SKM-1 (cell line): ENCODE results near the gene TMEM132D.

Source experiments
- DNase-seq: peaks from one replicate; lab custom pipeline; 2025; ENCODE audit not compliant: unreplicated experiment; lab: John Stamatoyannopoulos, UW

Gene TMEM132D

DNA sequence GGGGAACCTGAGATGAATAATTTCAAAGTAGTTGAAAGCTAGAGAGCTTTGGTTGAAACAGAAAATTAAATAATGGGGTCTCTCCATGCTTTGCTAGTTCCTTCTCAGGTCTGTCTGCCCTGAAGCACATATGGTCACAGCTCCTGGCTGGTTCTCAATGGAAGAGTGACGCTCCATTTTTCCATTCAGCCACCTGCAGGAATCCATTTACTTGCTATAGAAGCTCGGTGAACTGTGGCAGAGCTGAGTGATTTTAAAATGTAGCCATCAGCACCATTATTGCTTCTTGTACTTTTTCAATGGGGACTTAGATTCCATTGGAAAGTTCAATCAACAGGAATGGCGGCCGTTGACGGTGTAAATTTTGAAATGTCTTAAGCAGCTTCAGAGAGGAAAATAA lies 525.3 kb downstream of the TMEM132D start:
- no peak for DNase-seq

DNA sequence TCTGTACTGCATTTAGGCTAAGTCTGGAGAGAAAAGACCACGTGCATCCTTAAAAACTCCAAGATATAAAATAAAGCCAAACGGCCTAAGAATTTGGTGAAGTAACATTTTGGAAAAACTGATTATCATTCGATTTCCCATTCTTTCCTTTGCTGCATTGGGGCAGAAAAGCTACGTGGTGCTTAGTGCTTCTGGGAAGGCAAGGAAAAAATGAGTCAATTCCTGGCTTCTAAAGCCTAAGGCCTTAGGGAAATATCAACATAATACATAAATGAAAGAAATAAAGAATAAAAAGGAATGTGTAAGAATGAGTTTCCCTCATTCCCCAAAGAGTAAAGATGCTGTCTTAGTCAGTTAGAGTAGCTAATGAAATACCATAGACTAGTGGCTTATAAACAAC lies 530.1 kb downstream of the TMEM132D start:
- no peak for DNase-seq

DNA sequence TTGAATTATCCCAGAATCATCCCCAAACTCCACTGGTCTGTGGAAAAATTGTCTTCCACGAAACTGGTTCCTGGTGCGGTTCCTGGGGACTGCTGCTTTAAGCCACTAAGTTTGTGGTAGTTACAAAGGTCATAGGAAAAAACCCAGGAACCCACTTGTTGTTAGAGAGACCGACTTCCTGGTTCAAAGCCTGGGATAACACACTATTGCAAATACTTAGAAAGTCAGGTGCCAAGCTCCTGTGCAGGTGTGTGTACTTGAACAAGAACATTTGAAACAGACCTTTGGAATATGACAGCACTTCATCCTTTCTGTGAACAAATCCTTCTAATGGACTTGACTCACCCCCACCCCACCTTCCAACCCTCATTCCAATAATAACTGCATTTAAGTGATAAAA lies 530.9 kb downstream of the TMEM132D start:
- no peak for DNase-seq

DNA sequence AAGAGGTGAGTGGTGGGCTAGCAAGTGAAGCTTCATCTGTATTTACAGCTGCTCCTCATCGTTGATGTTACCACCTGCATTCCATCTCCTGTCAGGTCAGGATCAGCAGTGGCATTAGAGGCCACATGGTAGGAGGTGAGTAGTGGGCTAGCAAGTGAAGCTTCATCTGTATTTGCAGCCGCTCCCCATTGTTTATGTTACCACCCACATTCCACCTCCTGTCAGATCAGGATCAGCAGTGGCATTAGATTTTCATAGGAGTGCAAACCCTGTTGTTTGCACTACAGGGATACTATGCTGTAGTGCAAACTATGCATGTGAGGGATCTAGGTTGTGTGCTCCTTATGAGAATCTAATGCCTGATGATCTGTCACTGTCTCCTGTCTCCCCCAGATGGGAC lies 531.5 kb downstream of the TMEM132D start:
- DNase-seq = no peak

DNA sequence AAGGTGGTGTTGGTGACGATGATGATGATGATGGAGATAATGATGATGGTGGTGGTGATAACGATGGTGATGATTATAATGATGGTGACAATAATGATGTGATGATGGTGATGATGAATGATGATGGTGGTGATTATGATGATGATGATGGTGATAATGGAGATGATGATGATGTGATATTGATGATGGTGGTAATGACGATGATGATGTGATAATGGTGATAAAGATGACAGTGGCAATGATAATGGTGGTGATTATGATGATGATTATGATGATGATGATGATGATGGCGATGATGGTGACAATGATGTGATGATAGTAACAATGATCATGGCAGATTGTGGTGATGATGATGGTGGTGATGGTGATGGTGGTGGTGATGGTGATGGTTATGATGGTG lies 532.6 kb downstream of the TMEM132D start:
- DNase-seq = no peak

DNA sequence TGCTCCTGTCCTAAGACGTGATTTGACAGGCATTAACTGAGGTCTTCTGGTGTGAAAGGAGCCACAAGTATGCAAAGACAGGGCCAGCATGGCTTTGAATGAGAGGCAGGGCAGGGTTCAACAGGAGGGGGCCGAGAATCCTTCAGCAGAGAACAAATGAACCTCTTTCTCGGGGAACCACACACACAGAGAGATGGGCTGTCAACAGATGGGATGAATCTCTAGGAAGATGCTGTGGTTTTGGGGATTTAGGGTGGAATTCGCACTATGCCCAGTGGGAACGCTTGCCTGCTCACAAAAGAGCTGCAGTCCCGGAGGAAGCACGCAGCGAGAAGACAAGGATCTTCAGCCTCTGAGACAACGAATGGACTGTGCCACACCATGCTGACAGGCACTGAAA lies 537.2 kb downstream of the TMEM132D start:
- DNase-seq = no peak

DNA sequence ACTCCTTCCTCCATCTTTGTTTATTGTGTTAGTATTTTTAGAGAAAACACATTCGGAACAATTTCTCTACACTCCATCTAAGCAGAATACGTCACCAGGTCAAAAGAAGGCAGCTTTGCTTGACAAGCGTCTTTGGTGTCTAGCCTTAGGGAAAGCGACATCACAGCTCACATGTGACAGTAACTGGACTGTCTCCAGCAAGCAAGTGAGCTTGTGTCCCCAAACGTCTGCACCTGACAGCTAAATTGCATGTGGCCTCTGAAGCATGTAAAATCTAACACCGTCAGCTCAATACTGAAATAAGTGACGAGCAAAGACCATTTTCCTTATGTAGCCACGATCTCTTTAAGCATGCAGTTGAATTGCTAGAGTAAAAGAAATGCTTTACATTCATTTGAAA lies 540.8 kb downstream of the TMEM132D start:
- DNase-seq = no peak

DNA sequence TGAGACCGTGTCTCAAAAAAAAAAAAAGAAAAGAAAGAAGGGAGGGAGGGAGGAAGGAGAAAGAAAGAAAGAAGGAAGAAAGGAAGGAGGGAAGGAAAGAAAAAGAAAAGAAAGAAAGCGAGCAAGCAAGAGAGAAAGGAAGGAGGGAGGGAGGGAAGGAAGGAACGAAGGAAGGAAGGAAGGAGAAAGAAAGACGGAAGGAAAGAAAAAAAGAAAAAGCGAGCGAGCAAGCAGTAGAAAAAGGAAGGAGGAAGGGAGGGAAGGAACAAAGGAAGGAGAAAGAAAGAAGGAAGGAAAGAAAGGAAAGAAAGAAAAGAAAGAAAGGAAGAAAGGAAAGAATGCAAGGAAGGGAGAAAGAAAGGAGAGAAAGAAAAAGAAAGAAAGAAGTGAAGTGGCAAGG lies 546.6 kb downstream of the TMEM132D start:
- no peak for DNase-seq

DNA sequence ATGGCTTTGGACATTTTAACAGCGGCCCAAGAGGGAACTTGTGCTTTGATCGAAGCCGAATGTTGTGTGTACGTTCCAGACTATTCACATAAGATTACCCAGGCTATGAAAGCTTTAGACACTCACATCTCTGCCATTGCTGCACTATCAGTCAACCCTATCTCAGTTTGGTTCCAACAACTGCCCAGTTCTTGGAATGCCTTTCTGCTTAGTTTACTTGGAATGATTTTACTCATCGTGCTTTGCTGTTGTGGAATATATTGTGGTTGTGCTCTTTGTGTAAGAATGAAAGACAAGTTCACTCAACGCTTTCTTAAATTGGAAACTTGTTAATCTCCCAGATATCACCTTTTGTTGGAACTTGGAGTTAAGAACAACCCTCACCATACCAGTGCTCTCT lies 552.3 kb downstream of the TMEM132D start:
- no peak for DNase-seq

DNA sequence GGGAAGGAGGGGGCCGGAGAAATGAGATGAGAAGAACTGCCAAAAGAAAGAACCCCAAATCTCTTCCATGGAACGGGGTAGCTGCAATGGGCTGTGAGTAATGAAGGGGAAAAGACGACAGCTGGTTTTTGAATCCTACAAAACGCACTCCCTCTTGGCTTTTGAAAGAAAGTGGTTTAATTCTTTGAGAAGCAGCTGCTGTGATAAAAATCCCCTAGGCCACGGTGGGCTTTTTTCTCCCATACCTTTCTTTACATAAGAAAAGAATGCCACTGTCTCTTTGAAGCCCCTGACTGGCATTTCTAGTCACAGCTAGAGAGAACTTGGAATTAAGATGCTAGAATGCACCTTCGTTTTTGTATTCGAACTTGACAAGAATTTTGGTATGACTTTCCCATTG lies 564.5 kb downstream of the TMEM132D start:
- no peak for DNase-seq

DNA sequence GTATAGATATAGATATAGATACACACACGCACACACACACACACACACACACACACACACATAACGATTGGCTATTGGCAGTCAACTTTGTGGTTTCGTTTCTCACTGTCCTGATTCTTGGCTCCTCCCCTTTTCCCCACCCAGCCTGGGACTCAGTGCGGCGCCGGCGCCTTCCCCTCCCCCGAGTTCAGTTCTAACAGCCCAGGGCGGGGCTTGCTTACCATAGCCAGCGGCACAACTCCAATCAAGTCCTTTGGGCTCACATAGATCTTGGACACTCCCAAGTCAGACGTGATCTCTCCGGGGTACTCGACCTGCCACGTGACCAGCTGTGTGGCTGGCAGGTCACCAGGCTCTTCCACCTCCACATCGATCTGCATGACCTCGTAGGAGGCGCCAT lies 566.4 kb downstream of the TMEM132D start:
- DNase-seq = no peak

DNA sequence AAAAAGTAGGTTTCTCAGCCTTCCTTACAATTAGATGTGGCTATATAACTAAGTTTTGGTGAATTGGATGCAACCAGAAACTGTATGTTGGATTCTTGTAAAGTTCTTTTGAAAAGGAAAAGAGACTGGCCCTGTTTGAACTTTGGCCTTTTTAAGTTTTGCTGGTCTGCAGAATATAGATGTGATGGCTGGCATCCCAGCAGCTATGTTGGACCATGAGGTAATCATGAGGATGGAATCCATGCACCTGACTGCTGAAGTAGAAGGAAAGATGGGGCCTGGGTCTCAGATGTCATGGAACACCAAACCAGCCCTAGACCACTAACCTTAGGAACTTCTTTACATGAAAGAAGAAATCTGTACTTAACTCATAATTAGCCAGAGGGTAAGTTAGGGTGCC lies 568.1 kb downstream of the TMEM132D start:
- DNase-seq = no peak

DNA sequence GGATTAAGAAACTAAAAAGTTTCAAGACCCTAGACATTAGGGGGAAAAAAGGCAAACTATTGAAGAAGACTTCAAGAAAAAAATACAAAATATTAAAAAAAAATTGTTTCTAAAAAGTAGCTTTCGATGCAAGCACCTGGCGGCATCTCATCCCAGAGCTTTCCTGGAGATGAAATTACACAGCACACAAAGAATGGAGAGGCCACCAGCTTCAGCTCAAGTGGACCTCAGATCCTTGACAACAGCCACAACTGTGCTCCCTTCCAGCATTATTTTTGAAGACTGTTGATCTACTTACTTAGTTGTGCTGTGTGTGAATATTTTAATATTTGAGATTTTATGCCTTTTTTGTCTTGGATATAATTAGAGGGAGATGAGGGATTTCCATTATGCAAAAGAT lies 571.5 kb downstream of the TMEM132D start:
- DNase-seq = no peak

DNA sequence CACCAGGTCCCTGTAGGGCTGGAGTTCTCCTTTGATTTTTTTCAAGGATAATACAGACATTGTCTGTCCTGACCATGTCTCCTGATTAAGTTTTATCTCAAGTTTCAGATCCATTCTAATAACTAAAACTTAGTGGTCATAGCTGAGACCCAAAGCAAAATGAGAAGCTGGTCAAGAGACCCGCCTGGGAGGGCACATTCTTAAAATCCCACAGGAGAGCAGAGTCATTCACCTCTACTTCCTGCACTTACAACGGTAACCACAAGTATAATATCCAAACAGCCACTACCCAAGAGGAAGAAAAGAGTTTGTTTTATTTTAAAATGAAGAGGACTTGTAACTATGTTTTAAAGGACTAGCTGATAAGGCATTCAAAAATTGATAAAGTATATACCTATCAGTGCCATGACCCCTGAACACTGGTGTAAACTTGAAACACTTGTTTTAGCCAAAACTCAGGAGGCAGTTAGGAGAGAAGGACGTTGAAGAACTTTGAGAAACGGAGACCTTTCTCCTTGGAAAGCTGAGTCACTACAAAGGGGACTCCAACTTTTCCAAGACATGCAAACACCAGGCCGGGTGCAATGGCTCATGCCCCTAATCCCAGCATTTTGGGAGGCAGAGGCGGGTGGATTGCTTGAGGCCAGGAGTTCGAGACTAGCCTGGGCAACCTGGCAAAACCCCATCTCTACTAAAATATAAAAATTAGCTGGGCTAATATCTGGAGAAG lies 572.3 kb downstream of the TMEM132D start:
- DNase-seq = no peak

DNA sequence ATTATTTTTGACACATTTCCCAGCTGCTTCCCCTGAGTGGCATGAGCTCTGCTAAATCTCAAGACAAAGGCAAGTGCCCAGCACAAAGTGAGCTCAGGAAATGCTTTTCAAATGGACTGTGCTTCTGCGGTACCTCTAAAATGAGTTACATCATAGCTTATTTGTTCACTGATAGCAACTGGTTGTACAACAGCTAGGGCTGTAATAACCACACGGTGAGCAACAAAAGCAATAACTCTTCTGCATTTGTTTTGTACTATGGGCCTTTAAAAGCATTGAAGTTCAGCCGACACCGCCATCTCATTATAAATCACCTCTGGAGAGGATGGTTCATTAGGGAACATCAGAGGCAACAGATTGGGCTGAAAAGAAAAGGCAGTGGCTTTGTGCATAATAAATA lies 575.6 kb downstream of the TMEM132D start:
- no peak for DNase-seq

DNA sequence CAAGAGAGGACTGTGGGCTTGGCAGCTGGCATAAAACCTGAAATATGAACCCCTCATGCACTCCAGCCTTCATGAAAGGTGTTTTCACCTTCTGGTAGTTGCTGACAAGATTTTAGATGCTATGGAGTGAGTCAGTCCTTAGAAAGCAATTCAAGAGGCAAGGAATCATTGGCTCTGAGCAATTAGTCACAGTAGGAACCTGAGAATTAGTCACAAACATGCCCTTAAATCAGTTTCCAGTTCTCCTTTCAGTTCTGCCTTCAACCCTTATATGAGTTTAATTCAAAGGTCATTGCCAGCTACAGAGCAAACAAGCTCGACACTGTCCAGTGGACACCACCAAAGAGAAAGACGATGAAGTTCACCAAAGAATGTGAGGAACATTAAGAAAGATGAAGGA lies 578.3 kb downstream of the TMEM132D start:
- DNase-seq = no peak

DNA sequence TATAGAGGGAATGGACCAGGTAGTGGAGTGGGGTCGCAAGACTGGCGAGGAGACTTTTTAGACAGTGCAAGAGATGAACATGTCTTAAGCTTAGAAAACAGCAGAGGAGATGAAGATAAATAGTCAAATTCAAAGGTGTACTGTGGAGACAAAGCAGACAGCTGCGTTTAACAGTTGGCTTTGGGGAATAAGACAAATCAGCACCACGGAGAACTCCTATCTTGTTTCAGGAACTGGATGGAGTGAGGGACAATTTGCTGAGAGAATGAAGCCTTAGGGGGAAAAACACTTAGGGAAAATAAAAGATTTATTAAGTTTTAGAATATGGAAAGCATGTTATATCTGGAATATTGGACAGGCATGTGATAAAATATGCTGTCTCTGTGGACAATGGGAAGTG lies 591.8 kb downstream of the TMEM132D start:
- no peak for DNase-seq

DNA sequence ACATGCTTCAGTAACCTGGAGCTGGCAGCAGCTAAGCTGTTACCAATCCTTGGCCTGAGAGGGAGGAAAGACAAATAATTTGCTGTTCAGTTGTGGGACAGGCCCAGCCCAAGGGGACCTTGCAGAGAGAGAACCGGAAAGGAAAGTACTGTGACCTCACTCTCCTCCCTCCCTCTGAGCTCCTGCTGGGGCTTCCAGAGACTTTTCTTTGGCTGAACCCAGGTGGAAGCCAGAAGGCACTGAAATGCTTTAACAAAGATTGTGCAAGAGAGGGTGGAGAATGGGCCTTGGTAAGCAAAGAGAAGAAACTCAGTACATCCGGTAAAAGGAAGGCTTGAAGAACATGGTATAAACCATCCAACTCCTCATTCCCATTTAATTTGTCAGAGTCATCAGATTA lies 593.5 kb downstream of the TMEM132D start:
- DNase-seq = no peak

DNA sequence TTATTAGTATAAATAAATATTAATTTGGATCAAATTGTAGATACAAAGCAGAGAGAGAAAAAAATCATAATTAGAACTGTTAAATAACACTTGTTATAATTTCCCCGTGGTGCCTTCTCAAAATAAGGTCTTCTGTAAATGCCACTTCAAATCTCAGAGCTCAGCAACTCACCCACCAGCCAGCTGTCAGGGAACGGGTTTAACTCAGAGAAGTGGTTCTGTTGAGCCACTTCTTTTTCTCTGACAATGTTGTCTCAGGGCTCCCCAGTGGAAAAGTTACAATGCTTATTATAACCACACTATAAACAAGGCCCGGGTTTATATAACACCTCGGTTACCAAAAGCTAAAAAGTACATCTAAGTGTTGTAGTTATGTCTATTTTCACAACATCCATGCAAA lies 598.0 kb downstream of the TMEM132D start:
- DNase-seq = no peak

DNA sequence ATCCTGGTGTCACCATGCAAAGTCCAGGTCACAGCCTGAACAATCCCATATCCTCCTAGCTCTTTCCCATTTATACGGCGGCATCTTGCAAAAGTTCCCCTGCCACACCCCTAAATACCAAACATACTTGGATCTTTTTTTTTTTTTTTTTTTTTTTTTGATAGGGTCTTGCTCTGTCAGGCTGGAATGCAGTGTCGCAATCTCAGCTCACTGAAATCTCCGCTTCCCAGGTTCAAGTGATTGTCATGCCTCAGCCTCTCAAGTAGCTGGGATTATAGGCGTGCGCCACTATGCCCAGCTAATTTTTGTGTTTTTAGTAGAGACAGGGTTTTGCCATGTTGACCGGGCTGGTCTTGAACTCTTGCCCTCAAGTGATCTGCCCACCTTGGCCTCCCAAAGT lies 599.3 kb downstream of the TMEM132D start:
- no peak for DNase-seq

DNA sequence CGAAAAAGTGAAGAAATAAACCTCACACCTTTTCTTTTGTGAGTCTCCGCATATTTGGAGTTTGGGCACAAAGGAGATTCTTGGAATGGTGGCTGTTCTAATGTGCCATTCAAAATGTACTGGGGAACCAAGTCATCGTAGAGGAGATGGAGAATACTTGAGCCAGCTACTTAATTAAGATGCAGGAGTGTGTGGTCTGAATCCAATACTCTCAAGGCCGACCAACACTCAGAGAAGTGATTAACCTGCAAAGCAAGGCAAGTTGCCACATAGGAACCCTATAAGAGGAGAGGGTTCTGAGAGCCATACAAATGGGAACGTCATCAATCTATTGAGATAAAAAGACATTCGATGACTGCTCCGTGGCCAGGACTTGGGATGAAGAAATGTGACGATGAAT lies 603.8 kb downstream of the TMEM132D start:
- DNase-seq = no peak

DNA sequence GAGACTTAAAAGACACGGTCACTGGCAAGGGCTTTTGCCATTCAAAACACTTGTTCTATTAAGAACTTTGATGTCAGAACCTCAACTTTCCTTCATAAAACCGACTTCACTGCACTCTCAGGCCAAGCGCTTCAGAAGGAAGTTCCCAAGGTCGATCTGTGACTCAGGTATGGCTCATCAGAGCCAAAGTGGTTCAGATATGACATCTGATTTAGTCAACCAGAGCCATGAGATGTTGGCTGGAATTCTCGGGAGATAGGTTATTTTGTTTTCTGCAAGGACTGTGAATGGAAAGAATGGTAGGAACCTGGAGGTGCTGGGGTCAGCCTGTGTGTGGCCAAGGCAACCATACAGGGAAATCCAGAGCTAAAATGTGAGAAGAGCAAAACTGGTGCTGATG lies 604.9 kb downstream of the TMEM132D start:
- no peak for DNase-seq

DNA sequence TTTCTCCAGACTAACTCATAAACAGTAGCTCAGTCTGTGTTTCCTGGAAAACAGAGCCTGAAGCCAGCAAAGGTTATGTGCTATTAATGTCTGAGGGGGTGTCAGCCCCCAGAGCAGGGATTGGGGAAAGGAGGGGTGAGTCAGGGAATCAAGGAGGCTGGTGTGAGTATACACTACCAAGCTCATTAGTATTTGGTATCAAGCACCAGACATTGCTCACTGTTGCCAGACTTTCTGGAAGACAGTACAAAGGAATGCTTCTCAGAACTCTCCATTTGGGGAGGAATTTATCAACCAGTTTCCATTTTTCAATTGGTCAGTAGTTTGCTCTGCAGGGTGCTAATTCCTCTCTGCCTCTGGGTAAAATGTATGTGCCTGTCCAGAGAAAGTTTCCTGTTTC lies 607.2 kb downstream of the TMEM132D start:
- DNase-seq = no peak

DNA sequence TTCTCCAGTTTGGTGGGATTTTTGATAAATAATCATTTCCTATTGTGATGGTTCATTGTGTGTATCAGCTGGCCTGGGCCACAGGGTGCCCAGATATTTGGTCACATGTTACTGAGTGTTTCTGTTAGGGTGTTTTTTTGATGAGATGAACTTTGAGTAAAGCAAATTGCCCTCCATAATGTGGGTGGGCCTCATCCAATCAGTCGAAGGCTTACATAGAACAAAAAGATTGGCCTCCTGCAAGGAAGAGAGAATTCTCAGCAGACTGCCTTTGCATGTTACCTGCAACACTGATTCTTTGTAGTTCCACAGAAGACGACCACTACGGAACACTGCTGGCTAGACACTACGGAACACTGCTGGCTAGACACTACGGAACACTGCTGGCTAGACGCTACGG lies 609.0 kb downstream of the TMEM132D start:
- no peak for DNase-seq
